SK-N-SH (cell line): Measurements from ENCODE around the gene MYO1D. TPM values are rescaled to one million over a fixed set of nuclear protein-coding genes. Genes with fewer than 3 reads are reported as not detected.

Experiments
- CTCF ChIA-PET: fragments of 300-600, 350-600 bp; formaldehyde crosslinking; extraction: SDS; loops from one replicate; lab custom pipeline; 2021; lab: Yijun Ruan, JAX
- POLR2A ChIA-PET: fragments of 350-600 bp; sonication (Branson Sonifier 250); formaldehyde crosslinking; extraction: SDS; loops from one replicate; lab custom pipeline; 2020; ENCODE audit warnings: antibody characterized with exemption, inconsistent platforms; lab: Yijun Ruan, JAX
- DNase-seq: peaks from one replicate; pipeline ENCODE4 v3.0.0; 2012
- H2AFZ ChIP-seq: fragments of 200-600 bp; sonication (generic); 2 replicates; pipeline ENCODE4 v1.8.1; 2016; ENCODE audit warnings: antibody characterized with exemption, mild to moderate bottlenecking, low read depth
- H3F3A ChIP-seq: fragments of 200-600 bp; sonication (generic); replicated peaks from 2 replicates; pipeline ENCODE3; 2016; ENCODE audit warnings: antibody characterized with exemption, mild to moderate bottlenecking; ENCODE audit not compliant: insufficient read depth
- H3K27ac ChIP-seq, 2 experiments: fragments of 200-500 bp in 1 of 2; fragments of 200-600 bp in 1 of 2; sonication (Bioruptor generic) in 1 of 2; sonication (generic), shearing (Covaris generic) in 1 of 2; 2 replicates each; pipeline versions ENCODE4 v1.5.1 to v1.6.1; 2014 to 2016; ENCODE audit warnings: low read depth in 2 of 2, inconsistent platforms in 1 of 2, low read length in 1 of 2, mild to moderate bottlenecking in 1 of 2, mixed read lengths in 1 of 2
- H3K27me3 ChIP-seq: fragments of 200-600 bp; sonication (generic), shearing (Covaris generic); 2 replicates; pipeline ENCODE4 v1.6.1; 2016; ENCODE audit warnings: mixed run types; ENCODE audit not compliant: insufficient read depth
- H3K36me3 ChIP-seq, 2 experiments: fragments of 200-500 bp in 1 of 2; fragments of 200-600 bp in 1 of 2; sonication (Bioruptor generic) in 1 of 2; sonication (generic) in 1 of 2; replicated peaks in 1 of 2; 2 replicates each; pipeline versions ENCODE3 to v1.5.1; 2014 to 2016; ENCODE audit warnings: low read length in 1 of 2, mild to moderate bottlenecking in 1 of 2; ENCODE audit not compliant: insufficient read depth in 2 of 2, control insufficient read depth in 1 of 2
- H3K4me1 ChIP-seq, 2 experiments: fragments of 200-500 bp in 1 of 2; fragments of 200-600 bp in 1 of 2; sonication (Bioruptor generic) in 1 of 2; sonication (generic), shearing (Covaris generic) in 1 of 2; 2 replicates each; pipeline versions ENCODE4 v1.5.1 to v1.6.1; 2014 to 2016; ENCODE audit warnings: low read depth in 1 of 2, low read length in 1 of 2, mixed run types in 1 of 2; ENCODE audit not compliant: insufficient read depth in 2 of 2, control insufficient read depth in 1 of 2
- H3K4me2 ChIP-seq: fragments of 200-600 bp; sonication (generic), shearing (Covaris generic); 2 replicates; pipeline ENCODE4 v1.6.1; 2017; ENCODE audit warnings: mixed run types
- H3K4me3 ChIP-seq, 2 experiments: fragments of 200-500 bp in 1 of 2; fragments of 200-600 bp in 1 of 2; sonication (Bioruptor generic) in 1 of 2; sonication (generic), shearing (Covaris generic) in 1 of 2; 2 replicates each; pipeline versions ENCODE4 v1.5.1 to v1.8.1; 2014 to 2016; ENCODE audit warnings: low read depth in 2 of 2, inconsistent platforms in 1 of 2, low read length in 1 of 2, mild to moderate bottlenecking in 1 of 2, mixed read lengths in 1 of 2, moderate library complexity in 1 of 2
- H3K79me2 ChIP-seq: fragments of 200-600 bp; sonication (generic); 2 replicates; pipeline ENCODE4 v1.8.1; 2017; ENCODE audit warnings: mild to moderate bottlenecking; ENCODE audit not compliant: insufficient read depth
- H3K9ac ChIP-seq: fragments of 200-600 bp; sonication (generic); 2 replicates; pipeline ENCODE4 v1.6.1; 2017; ENCODE audit warnings: mixed run types
- H3K9me2 ChIP-seq: fragments of 200-600 bp; sonication (generic); 2 replicates; pipeline ENCODE4 v1.6.1; 2017; ENCODE audit warnings: mixed run types
- H3K9me3 ChIP-seq: fragments of 200-600 bp; sonication (generic); 2 replicates; pipeline ENCODE4 v1.6.1; 2017; ENCODE audit warnings: mixed run types, mild to moderate bottlenecking, moderate library complexity
- H4K20me1 ChIP-seq: fragments of 200-600 bp; sonication (generic); 2 replicates; pipeline ENCODE4 v1.6.1; 2017; ENCODE audit warnings: mild to moderate bottlenecking, mixed run types; ENCODE audit not compliant: insufficient read depth
- CHD2 ChIP-seq: fragments of 150-350 bp; IDR thresholded peaks from 2 replicates; pipeline ENCODE4 v1.6.1; 2018; ENCODE audit warnings: low read length; ENCODE audit not compliant: partially characterized antibody
- EZH2phosphoT487 ChIP-seq: fragments of 200-600 bp; sonication (generic); IDR thresholded peaks from 2 replicates; pipeline ENCODE4 v1.6.1; 2017; ENCODE audit warnings: low read depth, mixed run types, mild to moderate bottlenecking, antibody characterized with exemption, moderate library complexity, borderline replicate concordance
- FOXJ3 ChIP-seq: sonication (generic); formaldehyde crosslinking; IDR thresholded peaks from 2 replicates; pipeline ENCODE4 v1.5.1; 2020; ENCODE audit warnings: mild to moderate bottlenecking, missing genetic modification reagents
- MEF2A ChIP-seq: IDR thresholded peaks from 2 replicates; pipeline ENCODE4 v1.4.0; 2012; ENCODE audit warnings: low read depth, borderline replicate concordance
- POLR2AphosphoS5 ChIP-seq: IDR thresholded peaks from 2 replicates; pipeline ENCODE4 v1.6.1; 2012; ENCODE audit warnings: low read depth, low read length
- RFX5 ChIP-seq: IDR thresholded peaks from 2 replicates; pipeline ENCODE4 v1.6.1; 2012; ENCODE audit warnings: mild to moderate bottlenecking, improper control_type of control experiment, low read length
- SIN3A ChIP-seq: IDR thresholded peaks from 2 replicates; pipeline ENCODE4 v1.6.1; 2012; ENCODE audit warnings: low read depth, mild to moderate bottlenecking, low read length, moderate library complexity, borderline replicate concordance
- TEAD4 ChIP-seq: IDR thresholded peaks from 2 replicates; pipeline ENCODE4 v1.4.0; 2012; ENCODE audit warnings: mild to moderate bottlenecking, borderline replicate concordance; ENCODE audit not compliant: insufficient read depth
- WGBS: methylation state at CpG from one replicate; pipeline ENCODE4 v1.1.6; 2017; ENCODE audit warnings: low lambda C conversion rate; 5-methylcytosine and 5-hydroxymethylcytosine counted together
- polyA plus RNA-seq, 3 experiments: library from polyadenylated mRNA; depleted of rRNA; stranded (reverse); fragments of >200 nt; gene quantifications; 2 replicates each; pipeline ENCODE4 v1.2.3, GENCODE V29; 2012
- TF ChIP-seq, protein P1 (sequence below): fragments of 150-350 bp; IDR thresholded peaks from 2 replicates; pipeline ENCODE4 v1.6.1; 2017; ENCODE audit warnings: antibody characterized with exemption, low read length, low read depth, borderline replicate concordance
- TF ChIP-seq, protein P2 (sequence below): fragments of 150-350 bp; IDR thresholded peaks from 2 replicates; pipeline ENCODE4 v1.6.1; 2016; ENCODE audit warnings: mild to moderate bottlenecking, low read depth, low read length
- TF ChIP-seq, protein P3 (sequence below): IDR thresholded peaks from 2 replicates; pipeline ENCODE4 v1.4.0; 2012; ENCODE audit warnings: low read depth, borderline replicate concordance
- TF ChIP-seq, protein P4 (sequence below): IDR thresholded peaks from 2 replicates; pipeline ENCODE4 v1.4.0; 2012; ENCODE audit warnings: low read depth, borderline replicate concordance

MYO1D gene
- polyA plus RNA-seq, 1 of the 3 experiments (the other 2 are of a cell fraction): 20.4 TPM

DNA sequence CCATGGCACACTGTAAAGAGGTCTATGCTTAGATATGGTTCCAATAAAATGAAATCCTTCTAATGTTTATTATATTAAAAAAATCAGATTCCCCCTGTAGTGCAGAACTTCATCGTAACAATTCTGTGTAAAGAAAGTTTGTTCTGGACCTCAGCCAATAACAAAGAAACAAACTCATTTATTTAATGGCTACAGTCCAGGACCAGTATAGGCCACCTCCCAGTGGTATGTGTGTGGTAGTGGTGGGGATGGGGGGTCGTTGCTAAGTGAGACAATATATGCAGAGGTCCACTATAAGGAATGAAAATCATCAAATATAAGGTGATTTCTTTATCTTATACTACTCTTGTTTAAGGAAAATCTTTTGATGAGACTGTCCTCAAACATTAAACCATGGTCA, 253.7 kb downstream of the MYO1D start (continued):
- TF ChIP-seq, protein P1, sequence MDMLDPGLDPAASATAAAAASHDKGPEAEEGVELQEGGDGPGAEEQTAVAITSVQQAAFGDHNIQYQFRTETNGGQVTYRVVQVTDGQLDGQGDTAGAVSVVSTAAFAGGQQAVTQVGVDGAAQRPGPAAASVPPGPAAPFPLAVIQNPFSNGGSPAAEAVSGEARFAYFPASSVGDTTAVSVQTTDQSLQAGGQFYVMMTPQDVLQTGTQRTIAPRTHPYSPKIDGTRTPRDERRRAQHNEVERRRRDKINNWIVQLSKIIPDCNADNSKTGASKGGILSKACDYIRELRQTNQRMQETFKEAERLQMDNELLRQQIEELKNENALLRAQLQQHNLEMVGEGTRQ: no peak
- no peak for TF ChIP-seq POLR2AphosphoS5
- no peak for TF ChIP-seq CHD2
- TF ChIP-seq SIN3A: no peak
- TF ChIP-seq MEF2A: no peak
- TF ChIP-seq TEAD4: no peak
- TF ChIP-seq EZH2phosphoT487: no peak

DNA sequence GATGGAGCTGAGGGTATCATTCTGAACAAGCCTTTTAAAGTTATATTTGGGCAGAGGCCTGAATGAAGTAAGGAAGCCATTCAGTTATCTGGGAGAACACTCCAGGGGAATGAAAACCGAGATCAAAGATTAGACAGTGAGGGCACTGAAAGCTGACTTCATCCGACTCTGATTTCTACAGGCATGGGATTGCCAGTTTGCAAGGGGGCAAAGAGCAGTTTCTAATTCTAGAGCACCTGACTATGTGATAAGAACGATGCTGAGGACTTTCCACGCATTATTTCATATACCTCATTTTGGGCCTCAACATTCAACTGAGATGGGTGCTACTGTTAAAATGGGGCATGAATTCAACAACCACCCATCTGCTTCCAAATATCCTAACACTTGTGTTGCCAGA, 254.4 kb downstream of the MYO1D start:
- ChIA-PET CTCF (no interaction called here), POLR2A (no interaction called here)
- H3F3A ChIP-seq: no peaks in the 10 kb centered on the region
- H3K9me2 ChIP-seq: no peaks in the 10 kb centered on the region
- H3K27ac ChIP-seq: no peak overlapping the region
- H4K20me1 ChIP-seq: no peaks in the 10 kb centered on the region
- H3K9me3 ChIP-seq: no peaks in the 10 kb centered on the region
- no peak overlapping the region for H2AFZ ChIP-seq
- no peak overlapping the region for H3K4me3 ChIP-seq
- H3K4me2 ChIP-seq: no peak overlapping the region
- DNase-seq: no peak
- TF ChIP-seq, protein P2, sequence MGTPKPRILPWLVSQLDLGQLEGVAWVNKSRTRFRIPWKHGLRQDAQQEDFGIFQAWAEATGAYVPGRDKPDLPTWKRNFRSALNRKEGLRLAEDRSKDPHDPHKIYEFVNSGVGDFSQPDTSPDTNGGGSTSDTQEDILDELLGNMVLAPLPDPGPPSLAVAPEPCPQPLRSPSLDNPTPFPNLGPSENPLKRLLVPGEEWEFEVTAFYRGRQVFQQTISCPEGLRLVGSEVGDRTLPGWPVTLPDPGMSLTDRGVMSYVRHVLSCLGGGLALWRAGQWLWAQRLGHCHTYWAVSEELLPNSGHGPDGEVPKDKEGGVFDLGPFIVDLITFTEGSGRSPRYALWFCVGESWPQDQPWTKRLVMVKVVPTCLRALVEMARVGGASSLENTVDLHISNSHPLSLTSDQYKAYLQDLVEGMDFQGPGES: no peak
- TF ChIP-seq FOXJ3 (CRISPR knock-in tag) (no peak), RFX5 (no peak)
- TF ChIP-seq, protein P3, sequence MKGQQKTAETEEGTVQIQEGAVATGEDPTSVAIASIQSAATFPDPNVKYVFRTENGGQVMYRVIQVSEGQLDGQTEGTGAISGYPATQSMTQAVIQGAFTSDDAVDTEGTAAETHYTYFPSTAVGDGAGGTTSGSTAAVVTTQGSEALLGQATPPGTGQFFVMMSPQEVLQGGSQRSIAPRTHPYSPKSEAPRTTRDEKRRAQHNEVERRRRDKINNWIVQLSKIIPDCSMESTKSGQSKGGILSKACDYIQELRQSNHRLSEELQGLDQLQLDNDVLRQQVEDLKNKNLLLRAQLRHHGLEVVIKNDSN: no peak
- TF ChIP-seq, protein P4, sequence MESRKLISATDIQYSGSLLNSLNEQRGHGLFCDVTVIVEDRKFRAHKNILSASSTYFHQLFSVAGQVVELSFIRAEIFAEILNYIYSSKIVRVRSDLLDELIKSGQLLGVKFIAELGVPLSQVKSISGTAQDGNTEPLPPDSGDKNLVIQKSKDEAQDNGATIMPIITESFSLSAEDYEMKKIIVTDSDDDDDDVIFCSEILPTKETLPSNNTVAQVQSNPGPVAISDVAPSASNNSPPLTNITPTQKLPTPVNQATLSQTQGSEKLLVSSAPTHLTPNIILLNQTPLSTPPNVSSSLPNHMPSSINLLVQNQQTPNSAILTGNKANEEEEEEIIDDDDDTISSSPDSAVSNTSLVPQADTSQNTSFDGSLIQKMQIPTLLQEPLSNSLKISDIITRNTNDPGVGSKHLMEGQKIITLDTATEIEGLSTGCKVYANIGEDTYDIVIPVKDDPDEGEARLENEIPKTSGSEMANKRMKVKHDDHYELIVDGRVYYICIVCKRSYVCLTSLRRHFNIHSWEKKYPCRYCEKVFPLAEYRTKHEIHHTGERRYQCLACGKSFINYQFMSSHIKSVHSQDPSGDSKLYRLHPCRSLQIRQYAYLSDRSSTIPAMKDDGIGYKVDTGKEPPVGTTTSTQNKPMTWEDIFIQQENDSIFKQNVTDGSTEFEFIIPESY: no peak
- TF ChIP-seq, all 33 proteins: peak for 0
- Histone ChIP-seq H3K27me3 (no peaks in the 10 kb centered on the region), H3K4me1 (peaks cover 0 to 5% of the 10 kb centered on the region in 2 experiments; a peak in 1 of 4 replicates), H3K79me2 (no peaks in the 10 kb centered on the region), H3K9ac (no peak overlapping the region), H3K36me3 (no peaks in the 10 kb centered on the region)
- WGBS: 75% methylated on average over 3 of the region's 4 CpGs
